Endodermal cell (in vitro differentiated cells): Measurements from ENCODE around the gene SH3GL2. TPM values are rescaled to one million over a fixed set of nuclear protein-coding genes. Genes with fewer than 3 reads are reported as not detected.

Source experiments
- DNase-seq: peaks from one replicate; pipeline ENCODE4 v3.0.0-alpha.2; 2017
- H3K27ac ChIP-seq: 2 replicates; pipeline ENCODE4 v1.5.1; 2013; ENCODE audit warnings: mild to moderate bottlenecking, low read depth, low read length, moderate library complexity
- H3K27me3 ChIP-seq: 2 replicates; pipeline ENCODE4 v1.6.1; 2013; ENCODE audit warnings: mild to moderate bottlenecking, low read length, moderate library complexity; ENCODE audit not compliant: insufficient read depth, control insufficient read depth, poor library complexity, severe bottlenecking
- H3K36me3 ChIP-seq: 2 replicates; pipeline ENCODE4 v1.7.0; 2013; ENCODE audit warnings: mild to moderate bottlenecking, low read length, moderate library complexity; ENCODE audit not compliant: control insufficient read depth, insufficient read depth
- H3K4me1 ChIP-seq: one replicate; pipeline ENCODE4 v1.7.0; 2013; ENCODE audit warnings: low read length; ENCODE audit not compliant: control insufficient read depth, insufficient read depth
- H3K4me3 ChIP-seq: 2 replicates; pipeline ENCODE4 v1.5.1; 2013; ENCODE audit warnings: mild to moderate bottlenecking, low read length, moderate library complexity
- H3K9ac ChIP-seq: 2 replicates; pipeline ENCODE4 v1.6.1; 2013; ENCODE audit warnings: mild to moderate bottlenecking, low read length, moderate library complexity; ENCODE audit not compliant: poor library complexity, severe bottlenecking; ENCODE audit errors: extremely low read depth
- H3K9me3 ChIP-seq: 2 replicates; pipeline ENCODE4 v1.6.1; 2013; ENCODE audit warnings: mild to moderate bottlenecking, low read length, moderate library complexity; ENCODE audit not compliant: control insufficient read depth
- H3K27ac Mint-ChIP-seq: 2 replicates; pipeline ENCODE4 v1.8.0; 2020; ENCODE audit warnings: mixed read lengths
- H3K27me3 Mint-ChIP-seq: 2 replicates; pipeline ENCODE4 v1.8.0; 2021; ENCODE audit warnings: mild to moderate bottlenecking, mixed read lengths; ENCODE audit not compliant: insufficient read depth
- H3K36me3 Mint-ChIP-seq: 2 replicates; pipeline ENCODE4 v1.8.0; 2020; ENCODE audit warnings: low read depth, mixed read lengths
- H3K4me1 Mint-ChIP-seq: 2 replicates; pipeline ENCODE4 v1.8.0; 2020; ENCODE audit warnings: mixed read lengths
- H3K4me3 Mint-ChIP-seq: 2 replicates; pipeline ENCODE4 v1.8.0; 2020; ENCODE audit warnings: mild to moderate bottlenecking, moderate library complexity, mixed read lengths
- H3K9me3 Mint-ChIP-seq: 2 replicates; pipeline ENCODE4 v1.8.0; 2020; ENCODE audit warnings: mild to moderate bottlenecking, mixed read lengths
- CTCF ChIP-seq: fragments of 200-600 bp; sonication (generic); conservative IDR thresholded peaks from 2 replicates; pipeline ENCODE4 v1.5.0; 2021; ENCODE audit warnings: antibody characterized with exemption, mild to moderate bottlenecking
- WGBS, 2 experiments: methylation state at CpG; one replicate each; pipeline versions ENCODE4 v1.1.5 to v1.1.7; 2013; ENCODE audit warnings: missing lambda C conversion rate in 2 of 2, mixed read lengths in 1 of 2; ENCODE audit not compliant: insufficient coverage in 1 of 2, insufficient read length in 1 of 2; 5-methylcytosine and 5-hydroxymethylcytosine counted together
- total RNA-seq, 2 donors: library from RNA; stranded (reverse); fragmentation: NEBNext Ultra II Directional in 1 of 2; extraction: Animal tissue kit (Norgen Biotek cat#: 25700) in 1 of 2; gene quantifications; 2 replicates in 1 of 2; 3 replicates in 1 of 2; pipeline ENCODE4 v1.2.1, GENCODE V29; 2021

The SH3GL2 gene
- total RNA-seq, 2 donors from 2014 or later = 3.7 to 7.7 TPM

GRCh38 chr9:17730899-17731298 is 152.0 kb downstream of the SH3GL2 start:
- Histone ChIP-seq H3K4me1 (no peaks in the 10 kb centered on the region), H3K36me3 (no peaks in the 10 kb centered on the region), H3K4me3 (no peak overlapping the region), H3K27me3 (no peaks in the 10 kb centered on the region), H3K9ac (no peak overlapping the region), H3K9me3 (no peaks in the 10 kb centered on the region), H3K27ac (no peak overlapping the region)
- no peak for TF ChIP-seq CTCF
- Mint-ChIP-seq H3K27ac (no peak overlapping the region), H3K4me3 (no peak overlapping the region), H3K36me3 (peaks cover 2% of the 10 kb centered on the region), H3K9me3 (peaks cover 3% of the 10 kb centered on the region), H3K4me1 (no peaks in the 10 kb centered on the region), H3K27me3 (no peaks in the 10 kb centered on the region)
- WGBS, 2 experiments = 83 to 90% methylated on average over 6 to 7 of the region's 7 CpGs
- no peak for DNase-seq

- H3K9me3 Mint-ChIP-seq = peaks cover 3% of the 10 kb centered on the region
- 86 to 95% methylated on average over 3 to 4 of the region's 4 CpGs for WGBS, 2 experiments
- no peak for DNase-seq
- Histone ChIP-seq H3K36me3 (no peaks in the 10 kb centered on the region), H3K27me3 (no peaks in the 10 kb centered on the region), H3K4me1 (no peaks in the 10 kb centered on the region), H3K27ac (no peak overlapping the region), H3K9me3 (no peaks in the 10 kb centered on the region), H3K9ac (no peak overlapping the region), H3K4me3 (no peak overlapping the region)
- H3K4me1 Mint-ChIP-seq = no peaks in the 10 kb centered on the region
- H3K4me3 Mint-ChIP-seq = no peak overlapping the region
- H3K27me3 Mint-ChIP-seq = no peaks in the 10 kb centered on the region
- TF ChIP-seq CTCF = no peak
- H3K27ac Mint-ChIP-seq = no peak overlapping the region
- H3K36me3 Mint-ChIP-seq = peaks cover 2% of the 10 kb centered on the region
These were observed 152.4 kb downstream of the SH3GL2 start for GRCh38 chr9:17731308-17731707.

GRCh38 chr9:17734674-17735073 is 155.8 kb downstream of the SH3GL2 start:
- no peak for TF ChIP-seq CTCF
- Histone ChIP-seq H3K36me3 (no peaks in the 10 kb centered on the region), H3K9me3 (no peaks in the 10 kb centered on the region), H3K4me3 (no peak overlapping the region), H3K4me1 (no peaks in the 10 kb centered on the region), H3K9ac (no peak overlapping the region), H3K27me3 (no peaks in the 10 kb centered on the region), H3K27ac (no peak overlapping the region)
- DNase-seq = no peak
- 87 to 93% methylated on average over 1 of the region's 2 CpGs for WGBS, 2 experiments
- no peak overlapping the region for H3K27ac Mint-ChIP-seq
- peaks cover 1% of the 10 kb centered on the region for H3K9me3 Mint-ChIP-seq
- no peaks in the 10 kb centered on the region for H3K27me3 Mint-ChIP-seq
- H3K4me3 Mint-ChIP-seq = no peak overlapping the region
- H3K4me1 Mint-ChIP-seq = no peaks in the 10 kb centered on the region
- H3K36me3 Mint-ChIP-seq = no peaks in the 10 kb centered on the region
